Measurements from ENCODE around the gene OPCML. TPM values are rescaled to one million over a fixed set of nuclear protein-coding genes. Genes with fewer than 3 reads are reported as not detected.
A peak's percentile ranks its signal among the peaks of the same experiment; 100 is the strongest.

Gene OPCML
- total RNA-seq, 1 experiment from 2014 or later, result 0.94 TPM

GRCh38 chr11:132944569-132944944, 587.7 kb downstream of the OPCML start:
- Histone ChIP-seq H3K56ac (ENCODE audit: insufficient read length, low read depth, low read length) (no peak overlapping the region), H2AK5ac (ENCODE audit: insufficient read length, low read length) (no peak overlapping the region), H3K4me2 (ENCODE audit: insufficient read depth, insufficient read length, low read length) (peak overlapping the region; percentile 97), H2BK20ac (ENCODE audit: low read depth, low read length, poor library complexity, severe bottlenecking) (no peak overlapping the region), H2BK5ac (ENCODE audit: insufficient read length, low read length) (no peak overlapping the region), H3T11ph (ENCODE audit: low read length) (no peak overlapping the region), H4K5ac (ENCODE audit: insufficient read length, low read depth, low read length) (no peak overlapping the region), H2BK120ac (ENCODE audit: low read depth, low read length, poor library complexity, severe bottlenecking) (no peak overlapping the region), H2AFZ (ENCODE audit: low read length) (no peak overlapping the region), H2BK15ac (ENCODE audit: low read depth, low read length) (no peak overlapping the region), H3K4me1 (ENCODE audit: insufficient read depth, low read length) (no peaks in the 10 kb centered on the region), H3K14ac (ENCODE audit: insufficient read depth, low read length) (no peak overlapping the region), H3K9me3 (ENCODE audit: control insufficient read depth, low read depth, low read length) (no peaks in the 10 kb centered on the region), H3K9ac (ENCODE audit: extremely low read depth, insufficient read length, low read length) (no peak overlapping the region), H4K91ac (ENCODE audit: insufficient read length, low read depth, low read length) (no peak overlapping the region), H3K4ac (ENCODE audit: low read depth, low read length) (no peak overlapping the region), H3K27ac (ENCODE audit: insufficient read length, low read depth, low read length) (no peak overlapping the region), H4K20me1 (ENCODE audit: control insufficient read depth, insufficient read depth, insufficient read length) (no peaks in the 10 kb centered on the region), H3K79me1 (ENCODE audit: insufficient read depth, low read depth, low read length, poor library complexity, severe bottlenecking) (no peaks in the 10 kb centered on the region), H3K27me3 (ENCODE audit: insufficient read depth, low read length) (peaks cover 2% of the 10 kb centered on the region; the same call in 1 of the 2 replicates), H3K79me2 (ENCODE audit: insufficient read depth, low read length) (no peaks in the 10 kb centered on the region), H3K23me2 (ENCODE audit: insufficient read length, low read depth, low read length, poor library complexity, severe bottlenecking) (peaks cover 15% of the 10 kb centered on the region), H3K18ac (ENCODE audit: insufficient read length, low read depth, low read length) (no peak overlapping the region), H3K23ac (ENCODE audit: insufficient read length, low read depth, low read length) (no peak overlapping the region), H2BK12ac (ENCODE audit: insufficient read length, low read depth, low read length) (no peak overlapping the region), H4K8ac (replicated peaks; ENCODE audit: insufficient read length, low read depth, low read length) (no peak overlapping the region)
- Mint-ChIP-seq H3K9me3 (no peaks in the 10 kb centered on the region; a peak in 1 of 5 replicates), H3K27ac (no peak overlapping the region), H3K27me3 (ENCODE audit: low read depth) (peaks cover 76% of the 10 kb centered on the region), H3K4me3 (peak overlapping the region; percentile 75 to 90), H3K36me3 (ENCODE audit: insufficient read depth in 1 of 3, low read depth in 3 of 3) (no peaks in the 10 kb centered on the region), H3K4me1 (peaks cover 7 to 11% of the 10 kb centered on the region in 2 experiments; a peak in 3 of 4 replicates)
- WGBS (ENCODE audit: extremely low coverage, insufficient read length, low lambda C conversion rate), result no CpG with 5 or more reads among the region's 9 CpGs
- TF ChIP-seq, protein P1, sequence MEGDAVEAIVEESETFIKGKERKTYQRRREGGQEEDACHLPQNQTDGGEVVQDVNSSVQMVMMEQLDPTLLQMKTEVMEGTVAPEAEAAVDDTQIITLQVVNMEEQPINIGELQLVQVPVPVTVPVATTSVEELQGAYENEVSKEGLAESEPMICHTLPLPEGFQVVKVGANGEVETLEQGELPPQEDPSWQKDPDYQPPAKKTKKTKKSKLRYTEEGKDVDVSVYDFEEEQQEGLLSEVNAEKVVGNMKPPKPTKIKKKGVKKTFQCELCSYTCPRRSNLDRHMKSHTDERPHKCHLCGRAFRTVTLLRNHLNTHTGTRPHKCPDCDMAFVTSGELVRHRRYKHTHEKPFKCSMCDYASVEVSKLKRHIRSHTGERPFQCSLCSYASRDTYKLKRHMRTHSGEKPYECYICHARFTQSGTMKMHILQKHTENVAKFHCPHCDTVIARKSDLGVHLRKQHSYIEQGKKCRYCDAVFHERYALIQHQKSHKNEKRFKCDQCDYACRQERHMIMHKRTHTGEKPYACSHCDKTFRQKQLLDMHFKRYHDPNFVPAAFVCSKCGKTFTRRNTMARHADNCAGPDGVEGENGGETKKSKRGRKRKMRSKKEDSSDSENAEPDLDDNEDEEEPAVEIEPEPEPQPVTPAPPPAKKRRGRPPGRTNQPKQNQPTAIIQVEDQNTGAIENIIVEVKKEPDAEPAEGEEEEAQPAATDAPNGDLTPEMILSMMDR (conservative IDR thresholded peaks at IDR 0.05), result no peak
- DNase-seq, result no peak

All from H9 (cell line).